ENCODE results near the gene CELF2.

Gene CELF2

GRCh38 chr10:11074536-11075267 lies 57.0 kb downstream of the CELF2 start:
- no peak for TF ChIP-seq CTCF (conservative IDR thresholded peaks at IDR 0.05; ENCODE audit: low read depth)
- ChIA-PET POLR2A (ENCODE audit: low non-redundant PET) (no interaction called here), CTCF (no interaction called here)
- no peak overlapping the region for H3K27ac ChIP-seq
- no peak for DNase-seq (ENCODE audit: low spot score)

GRCh38 chr10:11076221-11076620 lies 58.5 kb downstream of the CELF2 start:
- CTCF ChIA-PET: interaction anchor here (0.6 to 0.7 kb wide), 2 partner anchors 19 to 482 kb away, joined by 3 read pairs; no protein-coding TSS in a partner anchor
- POLR2A ChIA-PET (ENCODE audit: low non-redundant PET): no interaction called here
- no peak overlapping the region for H3K27ac ChIP-seq
- no peak for DNase-seq (ENCODE audit: low spot score)
- no peak for TF ChIP-seq CTCF (conservative IDR thresholded peaks at IDR 0.05; ENCODE audit: low read depth)

GRCh38 chr10:11080564-11080984 lies 62.9 kb downstream of the CELF2 start:
- CTCF ChIA-PET: interaction anchor here (0.6 kb wide), 1 partner anchor 86 kb away, joined by 3 read pairs; no protein-coding TSS in a partner anchor
- no peak overlapping the region for H3K27ac ChIP-seq
- no peak for TF ChIP-seq CTCF (conservative IDR thresholded peaks at IDR 0.05; ENCODE audit: low read depth)
- DNase-seq (ENCODE audit: low spot score): no peak
- POLR2A ChIA-PET (ENCODE audit: low non-redundant PET): no interaction called here

GRCh38 chr10:11081408-11081807 lies 63.7 kb downstream of the CELF2 start:
- POLR2A ChIA-PET (ENCODE audit: low non-redundant PET): no interaction called here
- no peak for TF ChIP-seq CTCF (conservative IDR thresholded peaks at IDR 0.05; ENCODE audit: low read depth)
- DNase-seq (ENCODE audit: low spot score): no peak
- CTCF ChIA-PET: interaction anchor here (0.6 kb wide), 1 partner anchor 198 kb away, joined by 3 read pairs; no protein-coding TSS in a partner anchor
- H3K27ac ChIP-seq: no peak overlapping the region

- no peak for DNase-seq (ENCODE audit: low spot score)
- no peak overlapping the region for H3K27ac ChIP-seq
- no peak for TF ChIP-seq CTCF (conservative IDR thresholded peaks at IDR 0.05; ENCODE audit: low read depth)
- POLR2A ChIA-PET (ENCODE audit: low non-redundant PET): no interaction called here
- CTCF ChIA-PET: interaction anchor here (0.7 kb wide), 1 partner anchor 156 kb away, joined by 4 read pairs; no protein-coding TSS in a partner anchor
Measured at GRCh38 chr10:11082526-11082925, 64.9 kb downstream of the CELF2 start.

GRCh38 chr10:11083051-11083450 lies 65.4 kb downstream of the CELF2 start:
- no peak for TF ChIP-seq CTCF (conservative IDR thresholded peaks at IDR 0.05; ENCODE audit: low read depth)
- CTCF ChIA-PET: interaction anchor here (0.7 kb wide), 1 partner anchor 155 kb away, joined by 4 read pairs; no protein-coding TSS in a partner anchor
- no peak for DNase-seq (ENCODE audit: low spot score)
- H3K27ac ChIP-seq: no peak overlapping the region
- POLR2A ChIA-PET (ENCODE audit: low non-redundant PET): no interaction called here

Data from RWPE1 (cell line).